Measurements from ENCODE around the gene RTN4.
"Not testable (repeated sequence)": the region's sequence is repeated elsewhere in the genome, so short reads cannot be mapped to it uniquely, and the experiment has no call there.

Gene RTN4, protein sequence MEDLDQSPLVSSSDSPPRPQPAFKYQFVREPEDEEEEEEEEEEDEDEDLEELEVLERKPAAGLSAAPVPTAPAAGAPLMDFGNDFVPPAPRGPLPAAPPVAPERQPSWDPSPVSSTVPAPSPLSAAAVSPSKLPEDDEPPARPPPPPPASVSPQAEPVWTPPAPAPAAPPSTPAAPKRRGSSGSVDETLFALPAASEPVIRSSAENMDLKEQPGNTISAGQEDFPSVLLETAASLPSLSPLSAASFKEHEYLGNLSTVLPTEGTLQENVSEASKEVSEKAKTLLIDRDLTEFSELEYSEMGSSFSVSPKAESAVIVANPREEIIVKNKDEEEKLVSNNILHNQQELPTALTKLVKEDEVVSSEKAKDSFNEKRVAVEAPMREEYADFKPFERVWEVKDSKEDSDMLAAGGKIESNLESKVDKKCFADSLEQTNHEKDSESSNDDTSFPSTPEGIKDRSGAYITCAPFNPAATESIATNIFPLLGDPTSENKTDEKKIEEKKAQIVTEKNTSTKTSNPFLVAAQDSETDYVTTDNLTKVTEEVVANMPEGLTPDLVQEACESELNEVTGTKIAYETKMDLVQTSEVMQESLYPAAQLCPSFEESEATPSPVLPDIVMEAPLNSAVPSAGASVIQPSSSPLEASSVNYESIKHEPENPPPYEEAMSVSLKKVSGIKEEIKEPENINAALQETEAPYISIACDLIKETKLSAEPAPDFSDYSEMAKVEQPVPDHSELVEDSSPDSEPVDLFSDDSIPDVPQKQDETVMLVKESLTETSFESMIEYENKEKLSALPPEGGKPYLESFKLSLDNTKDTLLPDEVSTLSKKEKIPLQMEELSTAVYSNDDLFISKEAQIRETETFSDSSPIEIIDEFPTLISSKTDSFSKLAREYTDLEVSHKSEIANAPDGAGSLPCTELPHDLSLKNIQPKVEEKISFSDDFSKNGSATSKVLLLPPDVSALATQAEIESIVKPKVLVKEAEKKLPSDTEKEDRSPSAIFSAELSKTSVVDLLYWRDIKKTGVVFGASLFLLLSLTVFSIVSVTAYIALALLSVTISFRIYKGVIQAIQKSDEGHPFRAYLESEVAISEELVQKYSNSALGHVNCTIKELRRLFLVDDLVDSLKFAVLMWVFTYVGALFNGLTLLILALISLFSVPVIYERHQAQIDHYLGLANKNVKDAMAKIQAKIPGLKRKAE

DNA sequence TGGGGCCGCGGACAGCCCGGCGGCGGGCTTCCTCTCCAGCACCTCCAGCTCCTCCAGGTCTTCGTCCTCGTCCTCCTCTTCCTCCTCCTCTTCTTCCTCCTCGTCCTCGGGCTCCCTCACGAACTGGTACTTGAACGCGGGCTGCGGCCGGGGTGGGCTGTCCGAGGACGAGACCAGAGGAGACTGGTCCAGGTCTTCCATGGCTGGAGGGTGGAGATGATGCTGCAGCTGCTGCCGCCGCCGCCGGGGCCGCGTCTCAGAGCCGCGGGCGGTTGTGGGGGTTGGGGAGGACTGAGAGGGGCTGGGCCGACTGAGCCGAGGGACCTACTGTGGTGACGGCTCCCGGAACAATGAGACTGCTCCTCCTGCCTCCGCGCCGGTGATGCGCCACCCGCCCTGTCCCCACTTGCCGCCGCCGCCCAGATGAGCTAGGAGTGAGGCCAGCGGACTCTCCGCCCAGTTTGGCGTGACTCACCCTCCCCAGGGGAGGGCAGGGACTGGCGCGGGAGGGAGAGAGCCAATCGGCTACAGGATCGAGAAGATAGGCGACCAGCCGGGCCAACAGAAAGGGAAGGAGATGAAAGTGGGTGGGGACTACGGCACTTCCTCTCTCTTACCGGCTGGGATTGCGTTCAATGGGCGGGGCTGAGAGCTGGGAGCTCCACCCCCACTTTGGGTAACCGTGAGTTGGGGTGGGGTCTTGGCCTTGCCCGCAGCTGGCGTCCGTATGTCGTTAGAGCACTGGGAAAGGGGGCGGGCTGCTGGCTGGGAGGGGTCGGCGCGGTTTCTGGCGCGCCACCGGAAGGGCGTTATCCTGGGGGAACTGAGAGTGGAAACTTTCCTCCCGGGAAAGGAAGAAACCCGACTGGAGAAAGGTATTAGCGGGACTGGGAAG is at the start of gene RTN4:
Gene RTN4, minus strand, starts transcription at position 352 of the 895 bp plus-strand sequence. Its CDS starts 151 bp downstream, at position 201.
- DNase-seq: peak; percentile 88 to 98

DNA sequence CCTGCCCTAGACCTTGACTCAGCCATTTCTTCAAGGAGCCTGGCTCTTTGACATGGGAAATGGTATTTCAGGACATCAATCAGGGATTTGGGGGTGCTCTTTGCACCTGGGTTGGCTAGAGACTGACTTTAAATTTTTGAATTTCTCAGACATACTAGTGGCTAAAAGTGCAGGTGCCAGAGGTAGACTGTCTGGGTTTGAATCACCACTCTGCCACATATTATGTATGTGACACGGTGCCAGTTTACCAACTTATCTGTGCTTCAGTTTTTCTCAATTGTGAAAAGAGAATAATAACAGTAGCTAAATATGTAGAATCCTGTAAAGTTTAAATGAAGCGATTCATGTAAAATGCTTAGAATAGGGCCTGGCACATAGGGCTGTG is 49.2 kb upstream of the RTN4 start:
- DNase-seq: no peak

DNA sequence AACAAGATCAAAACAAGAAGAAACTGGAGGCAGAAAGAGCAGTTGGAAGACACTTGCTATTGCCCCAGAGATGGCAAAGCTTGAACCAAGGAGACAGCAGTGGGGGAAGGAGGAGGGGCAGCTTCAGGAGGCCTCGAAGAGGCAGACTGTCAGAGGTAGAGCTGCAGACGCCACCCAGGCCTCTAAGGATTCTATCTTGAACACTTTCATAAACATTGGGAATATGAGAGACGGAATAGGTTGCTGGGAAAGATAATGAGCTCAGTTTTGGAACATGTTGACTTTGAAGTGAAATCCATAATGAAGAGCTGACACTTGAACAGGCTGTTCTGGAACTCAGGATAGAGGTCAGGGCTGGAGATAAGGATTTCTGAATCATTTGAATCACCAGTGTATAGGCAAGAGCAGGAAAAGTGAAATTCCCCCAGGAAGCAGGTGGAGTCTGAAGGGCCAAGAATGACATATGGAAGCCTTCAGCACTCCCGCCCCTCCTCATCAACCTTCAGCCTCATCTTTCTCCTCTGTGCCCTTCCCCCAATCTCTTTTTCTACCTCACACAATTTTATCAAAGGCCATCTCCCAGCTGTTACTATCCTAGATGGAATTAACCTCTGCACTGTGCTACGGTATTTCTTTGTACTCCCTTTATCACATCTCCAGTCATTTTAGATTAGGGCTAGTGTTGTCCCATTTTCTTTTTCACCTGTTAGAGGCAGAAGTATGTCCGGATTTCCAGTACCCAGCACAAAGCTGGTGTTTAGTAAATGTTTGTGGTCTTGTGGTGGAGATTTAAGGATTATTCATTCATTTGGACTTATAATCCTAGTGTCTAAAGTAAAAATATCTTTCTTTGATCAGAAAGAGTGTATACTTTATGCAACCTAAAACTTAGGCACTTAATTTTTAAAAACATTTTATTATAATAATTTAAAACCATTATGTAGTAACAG is 47.5 kb upstream of the RTN4 start:
- DNase-seq: no peak

DNA sequence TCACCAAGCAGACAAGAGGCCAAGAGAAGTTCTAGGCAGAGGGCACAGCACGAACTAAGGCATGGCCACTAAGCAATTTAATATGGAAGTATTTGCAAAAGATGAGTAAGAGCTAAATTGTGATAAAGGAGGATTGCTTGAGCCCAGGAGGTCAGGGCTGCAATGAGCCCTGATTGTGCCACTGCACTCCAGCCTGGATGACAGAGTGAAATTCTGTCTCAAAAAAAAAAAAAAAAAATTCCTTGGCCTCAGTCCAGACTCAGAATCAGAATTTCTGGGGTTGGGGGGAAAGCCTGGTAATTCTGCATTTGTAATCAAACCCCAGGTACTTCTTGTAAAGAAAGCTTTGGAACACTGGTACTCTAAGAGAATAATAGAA is 46.8 kb upstream of the RTN4 start:
- DNase-seq: no peak

DNA sequence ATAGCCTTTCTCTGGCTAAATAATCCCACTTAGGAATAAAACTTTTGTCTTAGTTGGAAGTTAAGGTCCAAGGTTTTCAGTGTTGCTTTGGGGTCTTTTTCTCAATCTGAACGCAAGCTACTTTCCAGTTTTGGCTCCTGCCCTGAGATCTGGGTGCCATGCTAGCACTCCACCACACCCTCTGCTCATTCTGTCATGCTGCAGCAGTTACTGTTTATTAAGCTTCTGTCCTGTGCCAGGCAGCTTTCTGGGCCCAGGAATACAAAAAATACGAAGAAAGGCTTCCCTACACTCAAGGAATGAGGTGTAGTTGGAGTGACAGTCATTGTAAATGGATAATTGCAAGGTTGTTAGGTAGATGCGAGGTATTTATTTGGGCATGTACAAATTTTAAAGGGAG is 46.3 kb upstream of the RTN4 start:
- DNase-seq: no peak

DNA sequence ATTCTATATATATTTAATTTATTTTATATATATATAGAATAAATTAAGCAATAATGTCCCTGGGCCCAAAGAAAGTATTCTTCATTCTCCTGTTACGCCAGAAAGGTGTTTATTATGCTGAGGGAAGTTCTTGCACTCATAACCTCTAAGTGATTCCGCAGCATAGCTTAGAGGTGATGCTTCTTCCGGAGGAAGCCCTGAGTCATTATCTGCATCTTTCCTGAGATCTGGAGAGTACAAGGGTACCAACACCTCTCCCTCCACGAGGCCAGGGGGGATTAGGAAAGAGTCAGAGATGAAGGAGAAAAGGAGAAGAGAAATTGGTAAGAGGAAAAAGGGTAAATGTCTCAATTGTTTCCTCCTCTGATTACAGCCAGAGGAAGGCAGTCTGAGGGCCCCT is 43.1 kb upstream of the RTN4 start:
- DNase-seq: no peak

DNA sequence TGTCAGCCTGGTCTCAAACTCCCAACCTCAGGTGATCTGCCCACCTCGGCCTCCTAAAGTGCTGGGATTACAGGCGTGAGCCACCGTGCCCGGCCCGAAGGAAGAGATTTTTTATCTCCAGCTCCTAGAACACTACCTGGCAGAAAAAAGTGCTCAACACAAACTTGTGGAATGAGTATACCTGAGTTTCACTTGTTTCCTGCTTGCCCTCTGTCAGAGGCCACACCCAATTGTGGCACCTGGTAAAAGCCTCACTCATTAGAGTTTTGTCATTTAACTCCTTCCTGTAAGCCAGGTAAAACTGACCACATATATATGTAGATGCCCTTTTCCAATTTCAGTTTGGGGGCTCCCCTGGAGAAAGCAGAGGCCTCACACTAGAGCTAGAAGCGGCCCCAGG is 42.2 kb upstream of the RTN4 start:
- no peak for DNase-seq

DNA sequence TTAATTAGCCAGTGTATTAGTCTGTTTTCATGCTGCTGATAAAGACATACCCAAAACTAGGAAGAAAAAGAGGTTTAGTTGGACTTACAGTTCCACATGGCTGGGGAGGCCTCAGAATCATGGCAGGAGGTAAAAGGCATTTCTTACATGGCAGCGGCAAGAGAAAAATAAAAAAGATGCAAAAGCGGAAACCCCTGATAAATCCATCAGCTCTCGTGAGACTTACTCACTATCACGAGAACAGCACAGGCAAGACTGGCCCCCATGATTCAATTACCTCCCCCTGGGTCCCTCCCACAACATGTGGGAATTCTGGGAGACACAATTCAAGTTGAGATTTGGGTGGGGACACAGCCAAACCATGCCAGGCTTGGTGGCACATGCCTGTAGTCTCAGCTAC is 41.4 kb upstream of the RTN4 start:
- DNase-seq: not testable (repeated sequence)

DNA sequence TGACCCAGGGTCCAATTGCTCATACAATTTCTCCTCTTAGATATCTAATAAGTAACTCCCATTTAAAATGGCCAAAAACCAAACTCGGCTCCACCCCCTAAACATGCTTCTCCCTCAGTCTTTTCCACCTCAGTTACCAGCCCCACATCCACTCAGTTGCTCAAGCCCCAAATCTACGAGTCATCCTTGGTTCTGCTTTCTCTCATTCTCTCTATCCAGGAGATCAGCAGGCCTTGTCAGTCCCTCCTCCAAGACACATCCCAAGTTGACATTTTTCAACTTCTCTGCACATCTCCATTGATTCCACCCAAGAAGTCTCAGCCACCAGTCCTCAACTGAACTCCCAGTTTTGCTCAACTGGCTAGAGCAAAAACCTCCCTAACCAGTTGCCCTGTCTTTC is 40.5 kb upstream of the RTN4 start:
- DNase-seq: peak in 1 of 2 donors; percentile 82

DNA sequence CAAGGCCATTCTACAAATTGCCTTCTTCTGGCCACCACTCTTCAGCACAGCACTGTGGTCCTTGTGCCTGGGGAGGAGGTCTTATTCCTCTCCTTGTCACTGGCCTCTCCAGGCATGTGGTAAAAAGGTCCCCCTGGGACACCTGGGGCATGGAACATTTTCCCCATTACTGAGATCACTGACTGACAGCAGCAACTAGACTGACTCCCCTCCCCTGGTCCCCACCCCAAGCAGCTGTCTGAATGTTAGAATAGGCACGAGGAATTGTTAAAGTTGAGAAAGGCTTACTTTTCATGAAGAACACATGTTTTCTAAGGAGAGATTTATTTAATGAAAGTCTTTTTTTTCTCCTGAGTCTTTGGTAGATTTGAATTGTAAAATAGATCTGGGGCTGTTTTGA is 39.5 kb upstream of the RTN4 start:
- no peak for DNase-seq

DNA sequence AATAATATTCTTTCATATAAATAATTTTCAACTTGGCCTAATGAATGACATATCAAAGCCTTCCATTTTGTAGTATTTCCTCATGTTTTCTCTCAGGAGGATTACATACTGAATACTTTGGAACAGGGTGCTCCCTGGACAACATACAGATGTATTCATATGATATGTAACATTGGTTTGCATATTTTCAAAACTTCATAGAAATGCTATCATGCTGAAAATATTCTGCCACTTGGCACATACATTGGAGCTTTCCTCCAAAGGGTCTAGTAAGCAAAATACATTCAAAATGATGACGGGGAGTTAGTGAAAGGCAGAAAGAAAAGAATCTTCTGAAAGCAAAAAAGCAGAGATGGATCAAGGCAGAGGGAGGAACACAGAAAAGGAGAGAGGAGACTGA is 38.1 kb upstream of the RTN4 start:
- no peak for DNase-seq

DNA sequence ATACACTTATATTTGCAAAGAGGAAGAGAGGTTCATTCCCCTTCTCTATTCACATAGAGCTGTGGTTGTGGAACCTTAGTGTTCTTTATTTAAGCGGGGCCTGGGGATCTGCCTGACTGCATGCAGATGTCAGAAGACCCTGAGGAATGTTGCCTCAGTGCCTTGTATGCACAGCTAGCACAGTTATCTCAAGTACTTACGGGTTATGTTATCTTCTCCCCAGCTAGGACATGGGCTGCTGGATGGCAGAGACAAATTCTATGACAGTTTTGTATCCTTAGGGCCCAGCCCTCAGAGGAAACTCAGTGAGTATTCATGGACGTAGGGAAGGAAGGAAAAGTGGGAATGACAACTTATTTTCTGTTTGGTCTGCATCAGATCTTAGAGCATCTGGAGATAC is 37.7 kb upstream of the RTN4 start:
- no peak for DNase-seq

DNA sequence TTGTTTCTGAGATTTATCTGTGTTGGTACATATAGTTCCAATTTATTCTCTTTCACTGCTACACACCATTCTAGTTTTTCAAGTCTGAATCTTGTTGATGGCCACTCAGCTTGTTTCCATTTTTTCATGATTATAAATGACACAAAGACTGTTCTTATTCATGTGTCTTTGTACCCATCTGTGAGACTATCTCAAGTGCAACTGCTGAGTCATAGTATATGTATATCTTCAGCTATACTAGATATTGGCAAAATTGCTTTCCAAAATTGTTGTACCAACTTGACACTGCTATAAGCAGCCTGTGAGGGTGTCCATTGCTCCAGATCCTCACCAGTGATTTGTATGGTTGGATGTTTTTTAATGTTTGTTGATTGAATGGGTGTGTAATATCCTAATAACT is 37.2 kb upstream of the RTN4 start:
- no peak for DNase-seq

DNA sequence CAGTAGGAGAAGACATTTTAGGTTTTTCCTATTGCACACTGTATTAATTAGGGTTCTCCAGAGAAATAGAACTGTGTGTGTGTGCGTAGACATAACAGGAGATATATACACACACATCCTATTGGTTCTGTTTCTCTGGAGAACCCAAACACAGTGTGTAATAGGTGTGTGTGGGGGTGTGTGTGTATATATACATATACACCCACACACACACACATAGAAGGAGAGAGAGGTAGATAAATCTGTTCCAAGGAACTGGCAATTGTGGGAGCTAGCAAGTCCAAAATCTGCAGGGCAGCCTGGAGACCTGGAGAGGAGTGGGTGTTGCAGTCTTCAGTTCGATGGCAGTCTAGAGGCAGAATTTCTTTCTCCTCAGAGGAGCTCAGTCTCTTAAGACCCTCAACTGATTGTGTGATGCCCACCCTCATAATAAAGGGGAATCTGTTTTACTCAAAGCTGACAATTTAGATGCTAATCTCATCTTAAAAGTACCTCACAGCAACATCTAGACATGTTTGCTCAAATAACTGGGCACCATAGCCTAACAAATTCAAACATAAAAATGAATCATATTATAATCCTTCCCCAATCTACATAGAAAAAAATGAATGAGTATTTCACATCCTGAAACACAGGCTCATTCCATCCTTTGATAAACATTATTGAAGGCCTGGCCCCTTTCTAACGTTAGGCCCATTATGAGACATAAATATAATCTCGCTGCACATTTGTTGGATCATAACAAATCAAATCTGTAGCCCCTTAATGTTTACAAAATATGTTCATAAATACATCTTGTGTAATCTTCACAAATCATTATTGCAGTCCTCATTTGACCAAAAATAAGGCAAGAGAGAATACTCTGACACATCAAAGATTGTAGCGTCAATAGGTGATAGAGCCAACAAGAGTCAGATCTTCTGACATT is 35.1 kb upstream of the RTN4 start:
- DNase-seq: no peak

DNA sequence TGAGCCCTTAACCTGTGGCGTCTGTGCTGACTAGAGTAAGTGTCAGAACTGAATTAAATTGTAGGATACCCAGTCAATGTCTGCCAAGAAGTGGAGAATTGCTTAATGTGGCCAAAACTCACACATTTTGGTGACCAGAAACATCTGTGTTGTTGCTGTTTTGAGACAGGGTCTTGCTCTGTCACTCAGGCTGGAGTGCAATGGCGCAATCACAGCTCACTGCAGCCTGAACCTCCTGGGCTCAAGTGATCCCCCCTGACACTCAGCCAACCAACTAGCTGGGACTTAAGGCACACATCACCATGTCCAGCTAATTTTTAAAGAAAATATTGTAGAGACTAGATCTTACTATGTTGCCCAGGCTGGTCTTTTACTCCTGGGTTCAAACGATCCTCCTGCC is 34.4 kb upstream of the RTN4 start:
- no peak for DNase-seq

DNA sequence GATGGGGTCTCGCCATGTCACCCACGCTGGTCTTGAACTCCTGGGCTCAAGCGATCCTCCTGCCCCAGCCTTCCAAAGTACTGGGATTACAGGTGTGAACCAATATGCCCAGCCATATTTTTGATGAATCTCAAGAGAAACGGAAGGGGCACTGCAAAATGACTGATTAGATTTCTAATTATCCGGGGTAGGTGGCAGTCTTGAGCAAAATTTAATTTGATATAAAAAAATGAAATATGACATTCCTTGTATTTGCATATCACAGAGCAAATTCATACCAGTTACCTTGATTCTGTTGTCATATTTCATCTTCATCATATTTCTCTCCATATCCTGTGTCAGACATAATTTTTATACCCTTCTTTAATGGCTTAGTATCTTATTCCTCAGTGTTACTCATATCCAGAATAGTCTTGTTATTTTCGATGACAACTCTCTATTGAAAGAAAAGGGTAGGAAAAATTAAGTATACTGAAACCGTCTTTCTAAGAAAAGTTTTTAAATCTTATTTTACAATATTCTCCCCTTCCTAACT is 30.0 kb upstream of the RTN4 start:
- no peak for DNase-seq

DNA sequence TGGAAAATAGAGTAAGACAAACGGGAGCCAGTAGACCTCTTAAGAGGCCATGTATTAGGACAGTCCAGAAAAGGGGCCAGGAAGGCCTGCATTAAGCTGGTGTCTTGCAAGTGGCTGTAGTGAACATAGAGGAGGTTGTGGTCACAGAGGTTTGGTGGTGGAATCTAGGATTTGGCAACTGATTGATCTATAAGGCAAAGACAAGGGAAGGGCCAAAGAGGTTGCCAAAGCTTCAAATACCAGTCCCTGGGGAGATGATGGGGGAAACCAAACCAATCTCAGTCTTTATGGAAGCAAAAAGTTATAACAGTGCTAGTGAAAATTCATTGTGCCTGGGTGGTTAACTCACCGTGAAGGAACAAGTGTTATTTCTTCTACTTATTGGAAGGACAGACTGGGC is 28.7 kb upstream of the RTN4 start:
- DNase-seq: no peak

DNA sequence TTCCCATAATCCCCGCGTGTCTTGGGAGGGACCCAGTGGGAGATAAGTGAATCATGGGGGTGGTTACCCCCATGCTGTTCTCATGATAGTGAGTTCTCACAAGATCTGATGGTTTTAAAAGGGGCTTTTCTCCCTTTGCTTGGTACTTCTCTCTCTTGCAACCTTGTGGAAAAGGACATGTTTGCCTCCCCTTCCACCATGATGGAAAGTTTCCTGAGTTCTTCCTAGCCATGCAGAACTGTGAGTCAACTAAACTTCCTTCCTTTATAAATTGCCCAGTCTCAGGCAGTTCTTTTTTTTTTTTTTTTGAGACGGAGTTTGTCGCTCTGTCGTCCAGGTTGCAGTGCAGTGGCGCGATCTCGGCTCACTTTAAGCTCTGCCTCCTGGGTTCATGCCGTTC is 26.5 kb upstream of the RTN4 start:
- DNase-seq: peak in 1 of 2 donors; percentile 42

DNA sequence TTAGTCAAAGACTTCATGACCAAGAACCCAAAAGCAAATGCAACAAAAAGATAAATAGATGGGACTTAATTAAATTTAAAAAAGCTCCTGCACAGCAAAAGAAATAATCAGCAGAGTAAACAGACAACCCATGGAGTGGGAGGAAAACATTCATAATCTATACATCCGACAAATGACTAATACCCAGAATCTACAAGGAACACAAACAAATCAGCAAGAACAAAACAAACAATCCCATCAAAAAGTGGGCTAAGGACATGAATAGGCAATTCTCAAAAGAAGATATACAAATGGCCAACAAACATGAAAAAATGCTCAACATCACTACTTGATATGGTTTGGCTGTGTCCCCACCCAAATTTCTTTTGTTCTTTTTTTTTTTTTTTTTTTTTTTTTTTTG is 25.8 kb upstream of the RTN4 start:
- not testable (repeated sequence) for DNase-seq
